PC-3 (cell line): ENCODE measurements around the gene TACC2. TPM values are rescaled to one million over a fixed set of nuclear protein-coding genes. Genes with fewer than 3 reads are reported as not detected.

Source experiments
- ATAC-seq: fragments of 200-7000 bp; cut with Tn5 transposase; 2 replicates; pipeline ENCODE4 v1.9.1; 2020; ENCODE audit warnings: mild to moderate bottlenecking, moderate library complexity
- BruUV-seq: library from RNA; stranded (reverse); fragments of 400-500 nt; replicated peaks from 2 replicates; lab custom pipeline; 2021; lab: Mats Ljungman, UMichigan
- CTCF ChIA-PET: fragments of 300-600 bp; sonication (Branson Sonifier 250); formaldehyde crosslinking; loops from one replicate; lab custom pipeline; 2022; ENCODE audit warnings: antibody characterized with exemption; lab: Charles Lee
- POLR2A ChIA-PET: fragments of 300-600 bp; sonication (Branson Sonifier 250); formaldehyde crosslinking; loops from one replicate; lab custom pipeline; 2022; ENCODE audit warnings: antibody characterized with exemption; ENCODE audit not compliant: unreplicated experiment; lab: Charles Lee
- DNase-seq: peaks from one replicate; pipeline ENCODE4 v3.0.0-alpha.2; 2015
- H2AFZ ChIP-seq: fragments of 300-600 bp; sonication (generic); 2 replicates; pipeline ENCODE4 v1.6.0; 2016; ENCODE audit warnings: antibody characterized with exemption, low read length
- H3F3A ChIP-seq: fragments of 300-600 bp; sonication (generic); one replicate; pipeline ENCODE4 v1.6.0; 2017; ENCODE audit warnings: antibody characterized with exemption, low read length, control low read depth, mild to moderate bottlenecking; ENCODE audit not compliant: unreplicated experiment
- H3K27ac ChIP-seq: fragments of 300-600 bp; sonication (generic); 2 replicates; pipeline ENCODE4 v1.5.1; 2016; ENCODE audit warnings: mild to moderate bottlenecking, low read length
- H3K27me3 ChIP-seq: fragments of 300-600 bp; sonication (generic); 2 replicates; pipeline ENCODE4 v1.6.1; 2016; ENCODE audit warnings: low read length, mixed read lengths
- H3K36me3 ChIP-seq: fragments of 300-600 bp; sonication (generic); 2 replicates; pipeline ENCODE4 v1.6.1; 2016; ENCODE audit warnings: low read depth, mixed run types, low read length, mixed read lengths
- H3K4me1 ChIP-seq: fragments of 300-600 bp; sonication (generic); 2 replicates; pipeline ENCODE4 v1.5.1; 2016; ENCODE audit warnings: low read length; ENCODE audit not compliant: insufficient read depth
- H3K4me2 ChIP-seq: fragments of 300-600 bp; sonication (generic); 2 replicates; pipeline ENCODE4 v1.6.0; 2016; ENCODE audit warnings: low read length
- H3K4me3 ChIP-seq: fragments of 300-600 bp; sonication (generic); 2 replicates; pipeline ENCODE4 v1.5.1; 2016; ENCODE audit warnings: mild to moderate bottlenecking, low read length, mixed read lengths
- H3K79me2 ChIP-seq: fragments of 300-600 bp; sonication (generic); 2 replicates; pipeline ENCODE4 v1.6.1; 2017; ENCODE audit warnings: low read length, mixed read lengths
- H3K9ac ChIP-seq: fragments of 300-600 bp; sonication (generic); 2 replicates; pipeline ENCODE4 v1.6.0; 2016; ENCODE audit warnings: mild to moderate bottlenecking, low read length
- H3K9me2 ChIP-seq: fragments of 300-600 bp; sonication (generic); replicated peaks from 2 replicates; pipeline ENCODE4 v1.6.1; 2016; ENCODE audit warnings: mixed run types, low read length, mixed read lengths
- H3K9me3 ChIP-seq: fragments of 300-600 bp; sonication (generic); 2 replicates; pipeline ENCODE4 v1.6.1; 2016; ENCODE audit warnings: low read length, mixed read lengths
- H4K20me1 ChIP-seq: fragments of 300-600 bp; sonication (generic); 2 replicates; pipeline ENCODE4 v1.6.1; 2016; ENCODE audit warnings: low read length, mixed read lengths
- EZH2 ChIP-seq: fragments of 300-600 bp; sonication (generic); IDR thresholded peaks from one replicate; pipeline ENCODE4 v1.6.1; 2017; ENCODE audit warnings: antibody characterized with exemption, mild to moderate bottlenecking, low read length; ENCODE audit not compliant: unreplicated experiment
- EZH2phosphoT487 ChIP-seq: fragments of 300-600 bp; sonication (generic); IDR thresholded peaks from 2 replicates; pipeline ENCODE4 v1.6.1; 2018; ENCODE audit warnings: mild to moderate bottlenecking, antibody characterized with exemption, low read length, borderline replicate concordance
- intact Hi-C: fragments of 100-400 bp; cut with micrococcal nuclease; formaldehyde crosslinking; loops from 2 replicates; pipeline ENCODE4 v1.9.0; 2023
- total RNA-seq: library from RNA; depleted of rRNA; stranded (reverse); fragments of >200 nt; gene quantifications from 2 replicates; pipeline ENCODE4 v1.2.3, GENCODE V29; 2014
- TF ChIP-seq, protein P1 (sequence below): fragments of 300-600 bp; sonication (generic); conservative IDR thresholded peaks from 2 replicates; pipeline ENCODE4 v1.5.1; 2017; ENCODE audit warnings: antibody characterized with exemption, low read depth, mild to moderate bottlenecking, low read length

TACC2 gene
- total RNA-seq, 1 experiment from 2014 or later = 31.7 TPM

DNA sequence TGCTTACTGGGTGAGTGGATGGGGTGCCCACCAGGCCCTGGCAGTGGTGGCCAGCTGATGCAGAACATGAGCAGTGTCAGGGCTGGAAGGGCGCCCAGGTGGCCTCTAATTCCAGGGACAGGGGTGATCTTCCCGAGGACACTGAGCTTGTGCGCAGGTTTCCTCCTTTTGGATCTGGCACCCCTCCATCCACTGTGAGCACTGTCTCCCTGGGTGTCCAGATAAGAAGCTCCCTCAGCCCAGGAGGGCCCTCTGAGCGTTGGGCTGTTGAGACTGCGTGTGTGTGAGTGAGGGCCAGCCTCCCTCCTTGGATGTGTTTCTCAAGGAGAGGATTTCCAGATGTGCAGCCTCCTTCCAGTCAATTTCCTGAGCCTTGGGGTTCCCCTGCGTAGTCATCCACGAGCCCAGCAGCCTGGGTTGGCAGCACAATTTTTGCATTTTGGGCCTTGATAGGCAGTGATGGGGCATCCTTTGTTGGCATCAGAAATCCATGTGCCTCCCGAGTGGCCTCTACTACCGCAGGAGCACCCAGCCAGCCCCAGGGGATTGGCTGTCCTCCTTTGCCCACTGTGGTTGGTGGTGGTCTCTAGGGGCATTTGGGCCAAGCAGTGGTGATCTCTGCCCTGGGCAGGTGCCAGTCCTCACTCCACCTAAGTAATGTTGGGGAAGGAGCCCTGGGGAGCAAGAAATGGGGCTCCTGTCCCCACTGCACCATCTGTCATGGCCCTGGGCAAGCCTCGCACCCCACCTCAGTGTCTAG is 261.2 kb downstream of the TACC2 start:
- Histone ChIP-seq H3K4me3 (no peak overlapping the region), H3K9me2 (no peaks in the 10 kb centered on the region), H3K36me3 (peaks cover 3% of the 10 kb centered on the region), H3F3A (no peaks in the 10 kb centered on the region), H4K20me1 (no peaks in the 10 kb centered on the region), H3K4me2 (no peak overlapping the region), H3K27ac (no peak overlapping the region), H2AFZ (no peak overlapping the region), H3K9ac (no peak overlapping the region), H3K9me3 (no peaks in the 10 kb centered on the region), H3K79me2 (no peaks in the 10 kb centered on the region), H3K4me1 (no peaks in the 10 kb centered on the region), H3K27me3 (no peaks in the 10 kb centered on the region)
- ATAC-seq (no peak), DNase-seq (no peak)
- CTCF ChIA-PET = no interaction called here
- BruUV-seq = no TSS peak
- POLR2A ChIA-PET = no interaction called here
- TF ChIP-seq EZH2 (no peak), EZH2phosphoT487 (no peak)
- TF ChIP-seq, protein P1, sequence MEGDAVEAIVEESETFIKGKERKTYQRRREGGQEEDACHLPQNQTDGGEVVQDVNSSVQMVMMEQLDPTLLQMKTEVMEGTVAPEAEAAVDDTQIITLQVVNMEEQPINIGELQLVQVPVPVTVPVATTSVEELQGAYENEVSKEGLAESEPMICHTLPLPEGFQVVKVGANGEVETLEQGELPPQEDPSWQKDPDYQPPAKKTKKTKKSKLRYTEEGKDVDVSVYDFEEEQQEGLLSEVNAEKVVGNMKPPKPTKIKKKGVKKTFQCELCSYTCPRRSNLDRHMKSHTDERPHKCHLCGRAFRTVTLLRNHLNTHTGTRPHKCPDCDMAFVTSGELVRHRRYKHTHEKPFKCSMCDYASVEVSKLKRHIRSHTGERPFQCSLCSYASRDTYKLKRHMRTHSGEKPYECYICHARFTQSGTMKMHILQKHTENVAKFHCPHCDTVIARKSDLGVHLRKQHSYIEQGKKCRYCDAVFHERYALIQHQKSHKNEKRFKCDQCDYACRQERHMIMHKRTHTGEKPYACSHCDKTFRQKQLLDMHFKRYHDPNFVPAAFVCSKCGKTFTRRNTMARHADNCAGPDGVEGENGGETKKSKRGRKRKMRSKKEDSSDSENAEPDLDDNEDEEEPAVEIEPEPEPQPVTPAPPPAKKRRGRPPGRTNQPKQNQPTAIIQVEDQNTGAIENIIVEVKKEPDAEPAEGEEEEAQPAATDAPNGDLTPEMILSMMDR = no peak
- intact Hi-C loops = no loop called here

DNA sequence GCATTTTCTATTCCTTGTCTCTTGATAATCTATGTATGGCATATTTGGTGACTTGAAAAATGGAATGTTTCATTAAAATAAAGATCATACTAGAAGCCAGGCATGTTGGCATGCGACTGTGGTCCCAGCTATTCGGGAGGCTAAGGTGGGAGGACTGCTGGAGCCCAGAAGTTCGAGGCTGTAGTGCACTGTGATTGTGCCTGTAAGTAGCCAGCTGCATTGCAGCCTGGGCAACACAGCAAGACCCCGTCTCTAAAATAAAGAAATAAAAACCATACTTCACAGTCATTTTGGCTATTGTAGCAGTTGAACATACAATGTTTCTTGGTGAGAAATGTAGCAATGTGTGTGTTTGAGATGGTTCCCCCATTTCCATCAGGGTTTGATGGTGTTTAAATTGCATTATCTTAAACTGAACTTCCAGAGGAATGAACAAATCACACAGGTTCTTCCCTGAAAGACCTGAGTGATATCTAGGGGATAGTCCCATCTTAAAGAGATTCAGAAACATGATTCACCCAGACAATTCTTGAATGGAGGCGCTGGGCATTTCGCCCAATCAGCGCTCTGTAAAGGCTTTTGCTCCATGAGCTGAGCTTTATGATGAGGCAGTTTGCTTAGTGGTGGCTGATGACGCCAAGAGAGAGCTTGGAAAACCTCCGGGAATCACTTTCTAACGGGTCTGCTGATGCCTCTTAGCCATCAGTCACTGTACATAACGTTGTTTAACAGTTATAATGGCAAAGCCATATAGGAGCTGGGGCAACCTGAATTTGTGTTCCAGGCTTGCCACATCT is 262.7 kb downstream of the TACC2 start:
- Histone ChIP-seq H3K27me3 (no peaks in the 10 kb centered on the region), H3K36me3 (peaks cover 3% of the 10 kb centered on the region), H3K79me2 (no peaks in the 10 kb centered on the region), H4K20me1 (no peaks in the 10 kb centered on the region), H2AFZ (no peak overlapping the region), H3K4me3 (no peak overlapping the region), H3K27ac (no peak overlapping the region), H3F3A (no peaks in the 10 kb centered on the region), H3K9me2 (no peaks in the 10 kb centered on the region), H3K4me1 (no peaks in the 10 kb centered on the region), H3K9ac (no peak overlapping the region), H3K4me2 (no peak overlapping the region), H3K9me3 (no peaks in the 10 kb centered on the region)
- TF ChIP-seq EZH2phosphoT487 (no peak), EZH2 (no peak)
- TF ChIP-seq, protein P1 = no peak
- DNase-seq (no peak), ATAC-seq (no peak)
- intact Hi-C loops = no loop called here
- no TSS peak for BruUV-seq
- ChIA-PET CTCF (no interaction called here), POLR2A (no interaction called here)
